DMS153 (cell line): ENCODE measurements around the gene KRTAP1-1.
"Not testable (repeated sequence)": the region's sequence is repeated elsewhere in the genome, so short reads cannot be mapped to it uniquely, and the experiment has no call there.

Source experiments
- DNase-seq: peaks from one replicate; lab custom pipeline; 2025; lab: John Stamatoyannopoulos, UW

Gene KRTAP1-1

GRCh38 chr17:41055130-41055529 lies 13.9 kb upstream of the KRTAP1-1 start, which contains the start of gene KRTAP2-2:
Gene KRTAP2-2 (minus strand): TSS chr17:41055230. CDS start chr17:41055211, 19 bp downstream.
- DNase-seq: not testable (repeated sequence)

- not testable (repeated sequence) for DNase-seq
Measured at GRCh38 chr17:41054556-41054955, 13.3 kb upstream of the KRTAP1-1 start.

GRCh38 chr17:41054025-41054424 lies 12.8 kb upstream of the KRTAP1-1 start:
- no peak for DNase-seq

- no peak for DNase-seq
Measured at GRCh38 chr17:41052566-41052965, 11.3 kb upstream of the KRTAP1-1 start.

- no peak for DNase-seq
Measured at GRCh38 chr17:41049110-41049509, 7.9 kb upstream of the KRTAP1-1 start.

GRCh38 chr17:41048441-41048840 lies 7.2 kb upstream of the KRTAP1-1 start:
- no peak for DNase-seq

- not testable (repeated sequence) for DNase-seq
Measured at GRCh38 chr17:41046735-41047465, 5.7 kb upstream of the KRTAP1-1 start, which contains the start of gene KRTAP2-1. Gene KRTAP2-1 (minus strand): TSS chr17:41047316. CDS start chr17:41047267, 49 bp downstream.

GRCh38 chr17:41042953-41043352 lies 1.7 kb upstream of the KRTAP1-1 start:
- DNase-seq: no peak

- no peak for DNase-seq
Measured at GRCh38 chr17:41037853-41038350, 3.3 kb downstream of the KRTAP1-1 start.

- peak; percentile 36 for DNase-seq
Measured at GRCh38 chr17:41034346-41034935, 6.8 kb downstream of the KRTAP1-1 start, which contains the start of gene KRTAP1-3. Gene KRTAP1-3 (minus strand): TSS chr17:41034874. CDS start chr17:41034821, 53 bp downstream.

GRCh38 chr17:41029633-41030245 lies 11.5 kb downstream of the KRTAP1-1 start, which contains the start of gene KRTAP1-4:
Gene KRTAP1-4 (minus strand): TSS chr17:41030195. CDS start chr17:41030078, 117 bp downstream.
- DNase-seq: no peak

GRCh38 chr17:41026715-41027471 lies 14.4 kb downstream of the KRTAP1-1 start, which contains the start of gene KRTAP1-5:
Gene KRTAP1-5 (minus strand): TSS chr17:41027208. CDS start chr17:41027155, 53 bp downstream.
- no peak for DNase-seq

GRCh38 chr17:41024697-41025096 lies 16.6 kb downstream of the KRTAP1-1 start:
- no peak for DNase-seq

GRCh38 chr17:41020336-41020735 lies 20.9 kb downstream of the KRTAP1-1 start:
- no peak for DNase-seq

GRCh38 chr17:41019415-41019814 lies 21.8 kb downstream of the KRTAP1-1 start:
- DNase-seq: no peak

GRCh38 chr17:41018541-41018940 lies 22.7 kb downstream of the KRTAP1-1 start:
- no peak for DNase-seq

GRCh38 chr17:41016578-41017215 lies 24.6 kb downstream of the KRTAP1-1 start:
- DNase-seq: no peak

- no peak for DNase-seq
Measured at GRCh38 chr17:41015454-41015853, 25.8 kb downstream of the KRTAP1-1 start.

- no peak for DNase-seq
Measured at GRCh38 chr17:41013606-41014005, 27.6 kb downstream of the KRTAP1-1 start.

GRCh38 chr17:41013181-41013580 lies 28.1 kb downstream of the KRTAP1-1 start:
- no peak for DNase-seq
